DMS79 (cell line): ENCODE results near the gene SCFD2.
"Not testable (repeated sequence)": the region's sequence is repeated elsewhere in the genome, so short reads cannot be mapped to it uniquely, and the experiment has no call there.

Source experiments
- DNase-seq: peaks from one replicate; lab custom pipeline; 2025; lab: John Stamatoyannopoulos, UW

Gene SCFD2

DNA sequence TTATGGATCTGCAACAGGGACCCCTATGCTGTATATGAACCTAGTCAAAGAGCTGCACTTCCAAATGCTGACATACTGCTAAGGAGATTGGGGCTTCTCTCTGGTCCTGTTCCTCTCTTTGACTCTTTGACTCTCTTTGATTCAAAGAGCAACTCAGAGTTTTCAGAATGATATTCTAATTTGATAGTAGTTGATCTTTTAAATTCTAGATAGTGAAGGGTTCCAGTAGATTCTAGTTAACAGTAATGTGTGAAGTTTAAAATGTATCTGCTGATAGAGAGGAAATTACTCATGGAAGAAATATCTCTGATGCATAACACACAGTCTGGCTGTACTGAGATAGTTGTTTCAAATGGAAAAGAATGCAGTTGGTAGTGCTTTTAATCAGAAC is 264.7 kb downstream of the SCFD2 start:
- DNase-seq: no peak

DNA sequence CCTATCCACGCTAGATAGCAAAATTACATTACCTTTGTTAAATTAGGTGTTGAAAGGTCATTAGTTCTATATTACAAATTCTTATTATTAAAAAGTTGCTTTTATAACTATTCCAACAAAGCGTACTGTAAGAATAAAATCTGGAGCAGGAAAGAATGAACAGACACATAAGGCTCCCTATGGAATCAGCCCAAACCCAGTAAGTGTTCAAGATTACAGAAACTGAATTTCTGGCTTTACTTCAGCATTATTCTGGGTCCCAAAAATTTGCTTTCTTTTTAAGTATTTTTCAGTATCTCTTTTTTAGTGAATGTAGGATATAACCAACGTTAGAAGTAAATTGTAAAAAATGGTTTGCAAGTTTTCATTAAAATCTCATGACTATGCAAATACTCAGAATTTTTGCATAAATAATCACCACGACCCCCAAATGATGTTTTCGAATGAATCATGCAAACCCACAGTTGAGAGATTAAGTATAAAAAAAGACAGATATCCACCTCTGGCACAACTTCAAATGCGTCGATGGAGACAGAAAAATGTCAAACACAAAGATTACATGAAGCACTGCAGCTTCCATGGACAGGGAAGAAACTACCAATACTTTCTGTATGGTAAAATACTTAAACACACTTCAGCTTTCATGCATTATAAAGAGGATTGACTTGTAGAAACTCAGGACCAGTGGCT is 265.2 kb downstream of the SCFD2 start:
- DNase-seq: no peak

DNA sequence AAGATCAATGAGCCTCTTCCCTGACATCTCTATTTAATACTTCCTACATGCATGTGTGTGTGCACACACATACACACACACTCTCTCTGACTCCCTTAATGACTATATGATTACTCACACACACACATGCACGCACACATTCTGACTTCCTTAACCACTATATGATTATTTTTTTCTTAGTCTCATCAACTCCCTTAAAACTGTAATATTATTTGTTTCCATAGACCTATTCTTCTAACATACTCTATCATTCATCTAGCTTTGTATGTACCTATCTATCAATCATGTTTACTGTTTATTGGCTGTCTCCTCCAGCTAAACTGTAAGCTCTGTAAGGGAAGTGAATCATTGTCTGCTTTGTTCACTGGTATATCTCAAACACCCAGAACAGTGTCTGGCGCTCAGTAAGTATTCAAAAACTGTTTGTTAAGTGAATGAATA is 267.2 kb downstream of the SCFD2 start:
- DNase-seq: no peak

DNA sequence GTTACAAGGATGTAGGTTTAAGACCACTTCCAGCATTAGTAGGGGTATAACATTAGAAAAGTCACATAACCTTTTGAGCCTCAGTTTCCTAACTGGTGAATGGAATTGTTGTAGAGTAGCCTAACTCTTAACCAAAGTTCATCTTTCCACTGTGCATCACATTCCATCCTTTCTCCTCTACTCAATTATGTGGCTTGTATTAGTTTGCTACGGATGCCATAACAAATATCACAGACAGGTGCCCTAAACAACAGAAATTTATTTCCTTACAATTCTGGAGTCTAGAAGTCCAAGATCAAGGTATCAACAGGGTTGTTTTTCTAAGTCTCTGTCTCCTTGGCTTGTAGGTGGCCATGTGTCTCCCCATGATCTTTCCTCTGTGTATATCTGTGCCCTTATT is 271.8 kb downstream of the SCFD2 start:
- DNase-seq: no peak

DNA sequence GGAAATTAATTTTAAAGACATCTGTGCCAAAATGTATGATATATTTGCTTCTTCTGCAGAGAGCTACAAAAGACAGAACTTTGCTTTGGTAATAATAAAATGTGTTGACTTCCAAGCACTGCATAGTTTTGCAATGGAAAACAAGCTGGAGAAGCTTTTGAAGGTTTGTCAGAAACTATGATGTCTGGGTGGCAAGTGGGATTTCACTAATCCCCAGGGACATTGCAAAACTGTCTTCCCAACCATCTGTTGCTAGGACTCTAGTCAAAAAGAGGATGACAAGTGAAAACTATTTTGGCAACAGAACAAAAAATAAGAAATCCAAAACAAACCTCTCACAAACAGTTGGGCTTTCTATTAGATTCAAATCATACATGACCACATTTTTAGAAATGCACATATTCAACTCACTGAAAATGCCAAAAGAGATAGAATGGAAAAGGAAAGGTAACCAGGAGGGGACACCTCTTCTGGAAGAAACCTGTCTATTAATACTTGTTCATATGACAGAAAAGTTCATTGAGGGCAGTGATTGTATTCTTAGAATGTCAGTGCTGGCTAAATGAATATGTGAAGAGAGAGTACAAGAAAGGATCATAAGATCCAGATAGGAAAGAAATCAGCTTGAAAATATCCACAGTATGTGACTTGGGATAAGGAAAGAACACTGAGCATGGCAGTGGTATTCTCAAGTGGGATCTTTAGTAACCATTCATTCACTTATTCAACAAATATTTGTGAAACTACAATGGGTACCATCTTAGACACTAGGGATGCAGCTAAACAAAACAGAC is 275.7 kb downstream of the SCFD2 start:
- DNase-seq: no peak

DNA sequence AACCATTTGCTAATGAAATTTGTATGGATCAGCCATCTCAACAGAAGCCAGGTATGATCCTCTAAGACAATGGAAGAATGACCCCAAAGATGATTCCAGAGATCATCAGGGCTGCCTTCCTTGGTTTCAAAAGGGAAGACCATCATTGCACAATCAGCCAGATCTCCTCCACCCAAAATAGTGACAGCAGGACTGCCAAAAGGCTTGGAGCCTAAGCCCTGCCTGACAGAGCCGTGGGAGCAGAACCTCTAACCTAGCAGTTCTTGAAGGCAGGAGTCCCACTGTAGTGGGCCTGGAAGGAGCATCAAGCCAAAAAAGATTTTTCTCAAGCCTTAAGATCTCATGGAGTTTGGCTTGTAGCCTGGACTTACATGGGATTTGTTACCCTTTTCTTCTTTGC is 277.7 kb downstream of the SCFD2 start:
- DNase-seq: no peak

DNA sequence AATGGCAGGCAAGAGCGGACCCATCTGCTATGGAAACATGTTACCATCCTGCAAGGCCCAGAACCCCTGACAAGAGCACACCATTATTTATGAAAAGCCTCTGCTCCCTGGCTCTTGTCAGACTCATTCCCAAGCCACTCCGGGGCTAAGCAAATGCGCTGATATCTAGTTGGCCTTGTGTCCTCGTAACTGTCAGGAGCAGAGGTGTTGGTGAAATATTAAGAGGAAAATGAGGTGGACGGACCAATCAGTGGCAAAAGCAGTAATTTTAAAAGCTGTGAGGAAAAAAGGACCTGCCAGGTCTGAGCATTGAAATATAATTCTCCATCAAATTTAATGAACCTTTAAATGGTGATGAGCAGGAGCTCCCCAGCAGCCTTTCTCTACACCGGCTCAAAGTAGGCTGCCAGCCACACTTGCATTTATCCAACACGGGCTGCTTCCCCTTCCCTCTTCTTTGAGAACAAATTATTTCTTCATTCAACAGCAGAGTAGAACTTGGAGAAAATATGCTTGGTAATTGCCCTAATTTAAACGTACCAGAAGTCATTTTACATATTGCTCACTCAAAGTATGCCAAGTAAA is 289.4 kb downstream of the SCFD2 start:
- DNase-seq: no peak

DNA sequence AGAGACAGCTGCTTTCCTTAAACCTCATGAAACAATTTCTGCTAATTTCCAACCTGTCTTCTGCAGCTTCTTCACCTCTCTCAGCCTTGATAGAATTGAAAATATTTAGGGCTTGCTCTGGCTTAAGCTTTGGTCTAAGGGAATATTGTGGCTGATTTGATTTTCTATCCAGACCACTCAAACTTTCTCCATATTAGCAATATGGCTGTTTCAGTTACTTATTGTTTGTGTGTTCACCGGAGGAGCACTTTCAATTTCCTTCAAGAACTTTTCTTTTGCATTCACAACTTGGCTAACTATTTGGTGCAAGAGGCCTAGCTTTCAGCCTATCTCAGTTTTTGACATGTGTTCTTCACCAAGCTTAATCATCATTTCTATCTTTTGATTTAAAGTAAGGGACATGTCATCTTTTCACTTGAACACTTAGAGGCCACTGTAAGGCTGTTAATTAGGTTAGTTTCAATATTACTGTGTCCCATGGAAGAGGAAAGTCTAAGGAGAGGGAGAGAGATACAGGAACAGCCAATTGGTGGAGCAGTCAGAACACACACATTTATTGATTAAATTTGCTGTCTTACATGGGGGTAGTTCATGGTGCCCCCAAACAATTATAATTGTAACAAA is 290.6 kb downstream of the SCFD2 start:
- DNase-seq: no peak

DNA sequence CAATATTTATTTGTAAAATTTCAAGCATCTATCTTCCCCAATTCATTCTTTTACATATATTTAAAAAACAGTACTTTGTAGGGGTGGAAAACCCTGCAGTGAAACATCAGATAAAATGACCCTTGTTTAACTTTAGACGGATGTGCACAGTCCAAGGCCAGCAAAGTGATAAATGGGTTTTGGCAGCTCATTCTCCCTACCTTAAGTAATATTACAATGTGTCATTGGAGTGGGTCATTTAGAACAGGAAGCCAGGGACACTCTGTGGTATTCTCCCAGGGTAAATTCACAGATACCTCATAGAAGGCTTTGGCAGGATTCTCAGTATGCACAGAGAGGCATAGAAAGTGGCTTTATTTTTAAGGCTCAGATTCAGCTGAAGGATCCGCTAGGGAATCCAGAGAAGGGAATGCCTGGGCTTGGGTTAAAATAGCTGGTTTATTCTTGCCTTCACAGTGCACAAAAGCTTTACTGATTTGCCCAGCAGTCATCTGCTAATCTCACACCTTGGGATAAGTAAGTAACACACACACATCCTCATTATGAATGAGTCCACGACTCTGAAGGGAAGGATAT is 297.0 kb downstream of the SCFD2 start:
- no peak for DNase-seq

DNA sequence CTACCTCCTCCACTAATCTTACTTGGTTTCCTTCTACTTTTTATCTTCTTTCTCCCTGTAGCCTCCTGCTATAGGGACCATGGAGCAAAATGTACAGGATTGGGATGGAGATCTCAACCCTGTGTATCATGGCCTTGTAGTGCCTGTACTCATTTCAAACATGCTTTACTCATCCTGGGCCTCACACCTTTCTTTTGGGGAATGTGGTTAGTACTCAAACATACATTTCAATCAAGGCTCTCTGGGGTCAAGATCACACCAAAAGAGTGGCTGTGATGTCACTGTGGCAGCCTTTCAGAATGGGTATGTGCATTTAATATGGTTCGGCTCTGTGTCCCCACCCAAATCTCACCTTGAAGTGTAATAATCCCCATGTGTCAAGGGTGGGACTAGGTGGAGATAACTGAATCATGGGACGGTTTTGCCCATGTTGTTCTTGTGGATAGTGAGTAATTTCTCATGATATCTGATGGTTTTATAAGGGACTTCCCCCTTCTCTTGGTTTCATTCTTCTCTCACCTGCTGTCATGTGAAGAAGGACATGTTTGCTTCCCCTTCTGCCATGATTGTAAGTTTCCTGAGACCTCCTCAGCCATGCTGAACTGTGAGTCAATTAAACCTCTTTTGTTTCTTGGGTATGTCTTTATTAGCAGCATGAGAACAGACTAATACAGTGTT is 298.6 kb downstream of the SCFD2 start:
- no peak for DNase-seq

DNA sequence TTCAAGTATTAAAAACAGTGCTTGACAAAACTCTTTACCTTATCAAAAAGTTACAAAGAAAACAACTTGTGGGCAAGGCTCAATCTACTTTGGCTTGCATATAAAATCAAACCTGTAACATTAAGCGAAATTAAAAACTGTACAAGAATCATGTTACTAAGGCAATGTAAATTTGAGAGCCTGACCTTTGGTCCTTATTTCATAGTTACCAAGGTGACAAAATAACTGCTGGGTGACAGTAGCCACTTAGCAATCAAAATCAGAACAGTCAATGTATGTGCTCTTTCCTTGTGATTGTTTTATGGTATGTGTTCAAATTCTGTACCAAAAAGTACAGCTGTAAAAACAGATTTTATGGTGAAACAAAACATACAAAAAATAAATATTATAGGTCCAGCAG is 299.7 kb downstream of the SCFD2 start:
- DNase-seq: no peak

DNA sequence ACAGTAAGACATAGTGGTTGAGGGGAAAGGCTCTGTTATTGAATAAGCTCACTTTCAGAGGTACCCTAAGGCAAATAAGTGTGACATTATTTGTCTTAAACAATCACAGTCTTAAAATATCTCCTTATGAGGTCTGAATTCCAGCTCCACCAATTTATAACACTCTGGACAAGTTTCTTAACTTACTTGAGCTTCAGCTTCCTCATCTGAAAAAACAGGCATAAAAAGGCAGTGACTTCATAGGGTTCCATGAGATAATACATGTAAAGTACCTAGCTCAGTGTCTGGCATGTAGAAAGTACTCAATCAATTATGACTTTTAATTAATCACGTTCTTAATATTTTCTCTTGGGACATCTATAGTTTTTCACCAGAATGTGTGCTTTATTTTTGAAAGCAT is 301.3 kb downstream of the SCFD2 start:
- no peak for DNase-seq

DNA sequence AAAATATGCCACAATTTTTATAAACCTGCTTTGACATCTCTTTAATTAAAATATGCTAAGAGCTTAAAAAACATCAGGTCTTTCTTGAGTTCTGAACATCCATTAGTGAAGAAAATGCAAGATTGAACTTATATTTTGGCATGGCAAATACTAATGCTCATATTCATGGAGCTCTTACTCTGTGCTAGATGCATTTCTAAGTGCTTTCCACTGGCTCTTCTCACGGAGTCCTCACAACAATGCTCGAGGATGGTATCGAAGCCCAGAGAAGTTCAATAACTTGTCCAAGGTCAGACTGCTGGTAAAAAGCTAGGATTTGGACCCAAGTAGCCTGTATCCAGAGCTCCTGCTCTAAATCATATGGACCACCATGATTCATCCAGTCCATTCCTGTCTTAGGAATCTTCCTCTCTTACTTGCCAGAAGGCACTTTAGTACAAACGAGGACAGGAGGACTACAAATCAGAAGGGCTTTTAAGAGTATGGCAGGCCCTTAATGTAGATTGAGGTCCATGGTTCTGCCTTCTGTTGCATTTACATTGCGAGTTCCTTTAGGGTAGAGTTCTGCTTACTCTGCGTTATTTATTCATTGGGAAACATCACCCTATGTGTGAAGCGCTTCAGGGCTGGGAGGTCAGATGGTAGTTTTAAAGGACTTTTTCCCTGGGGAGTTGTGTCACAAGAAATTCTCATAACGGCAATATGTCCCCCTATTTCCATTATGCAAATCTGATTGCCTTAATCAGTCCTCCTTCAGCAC is 304.6 kb downstream of the SCFD2 start:
- no peak for DNase-seq

DNA sequence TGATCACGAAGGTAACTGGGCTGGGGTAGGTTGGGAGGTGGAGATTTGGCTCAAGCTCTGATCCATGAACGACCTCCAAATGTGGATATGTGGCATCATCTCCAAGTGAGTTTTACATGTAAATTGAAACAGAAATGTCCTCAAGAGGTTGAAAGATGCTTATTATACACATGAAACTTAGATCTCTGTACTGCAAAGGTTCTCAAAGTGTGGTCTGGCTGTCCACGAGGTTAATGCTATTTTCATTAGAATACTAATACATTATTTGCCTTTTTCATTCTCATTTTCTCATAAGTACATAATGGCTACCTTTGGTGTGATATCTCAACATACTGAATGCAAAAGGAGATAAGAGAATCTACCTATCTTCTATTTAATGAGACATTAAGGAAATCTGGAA is 305.6 kb downstream of the SCFD2 start:
- no peak for DNase-seq

DNA sequence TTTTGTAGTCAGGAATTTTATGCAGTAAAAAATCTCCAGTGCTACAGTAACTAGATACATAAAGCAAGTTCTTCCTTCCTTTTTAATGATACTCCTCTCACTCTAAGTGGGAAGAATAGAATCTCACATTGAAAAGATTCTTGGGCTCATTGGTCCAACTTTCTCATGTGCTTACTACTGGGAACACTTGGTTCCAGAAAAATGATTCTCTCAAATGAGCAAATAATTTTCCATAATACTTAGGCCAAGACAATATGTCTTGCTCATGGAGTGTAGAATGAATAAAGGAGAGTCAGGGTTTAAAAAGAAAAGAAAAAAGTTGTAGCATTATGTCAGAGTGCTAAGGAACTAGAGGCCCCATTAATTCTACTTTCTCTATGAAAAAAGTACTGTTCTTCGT is 306.0 kb downstream of the SCFD2 start:
- no peak for DNase-seq

DNA sequence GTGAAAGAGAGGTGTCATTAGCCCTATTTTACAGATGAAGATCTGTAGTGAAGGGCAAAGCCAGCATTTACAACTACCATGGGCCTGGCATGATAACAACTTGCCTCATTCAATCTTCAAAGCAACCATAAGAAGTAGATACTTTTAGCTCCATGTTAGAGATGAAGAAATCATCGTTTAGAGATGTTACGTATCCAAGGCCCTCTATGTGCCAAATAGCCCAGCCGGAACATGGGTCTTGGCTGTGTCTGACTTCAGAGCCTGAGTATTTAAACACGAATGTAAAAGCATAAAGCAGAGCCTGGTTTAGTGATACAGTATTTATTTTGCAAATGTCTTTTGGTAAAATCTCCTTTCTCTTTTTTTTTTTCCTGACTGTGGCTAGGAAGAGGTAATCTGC is 306.6 kb downstream of the SCFD2 start:
- DNase-seq: no peak

DNA sequence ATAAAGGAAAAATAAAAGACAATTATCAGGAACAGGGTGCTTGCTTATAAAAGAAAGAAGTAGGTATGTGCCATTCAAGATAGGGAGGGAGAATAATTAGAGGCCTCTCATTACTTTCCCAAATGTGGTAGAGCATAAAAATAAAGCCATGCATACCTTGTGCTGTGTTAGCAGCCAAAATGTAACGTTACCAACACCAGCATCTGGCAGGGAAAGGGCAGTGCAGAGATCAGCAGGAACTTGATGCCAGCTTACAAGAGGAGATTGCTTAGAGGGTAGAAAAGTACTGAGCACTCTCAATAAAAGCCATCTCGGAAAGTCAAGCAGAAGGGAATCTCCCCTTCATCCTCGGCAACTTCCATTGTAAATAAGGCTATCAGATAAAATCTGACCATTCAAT is 308.2 kb downstream of the SCFD2 start:
- no peak for DNase-seq

DNA sequence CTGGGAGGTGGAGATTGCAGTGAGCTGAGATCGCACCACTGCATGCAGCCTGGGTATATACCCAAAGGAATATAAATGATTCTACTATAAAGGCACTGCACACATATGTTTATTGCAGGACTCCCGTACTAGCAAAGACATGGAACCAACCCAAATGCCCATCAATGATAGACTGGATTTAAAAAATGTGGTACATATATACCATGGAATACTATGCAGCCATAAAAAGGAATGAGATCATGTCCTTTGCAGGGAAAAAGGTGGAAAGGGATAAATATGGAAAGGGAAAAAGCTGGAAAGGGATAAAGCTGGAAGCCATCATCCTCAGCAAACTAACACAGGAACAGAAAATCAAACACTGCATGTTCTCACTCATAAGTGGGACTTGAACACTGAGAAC is 308.8 kb downstream of the SCFD2 start:
- not testable (repeated sequence) for DNase-seq

DNA sequence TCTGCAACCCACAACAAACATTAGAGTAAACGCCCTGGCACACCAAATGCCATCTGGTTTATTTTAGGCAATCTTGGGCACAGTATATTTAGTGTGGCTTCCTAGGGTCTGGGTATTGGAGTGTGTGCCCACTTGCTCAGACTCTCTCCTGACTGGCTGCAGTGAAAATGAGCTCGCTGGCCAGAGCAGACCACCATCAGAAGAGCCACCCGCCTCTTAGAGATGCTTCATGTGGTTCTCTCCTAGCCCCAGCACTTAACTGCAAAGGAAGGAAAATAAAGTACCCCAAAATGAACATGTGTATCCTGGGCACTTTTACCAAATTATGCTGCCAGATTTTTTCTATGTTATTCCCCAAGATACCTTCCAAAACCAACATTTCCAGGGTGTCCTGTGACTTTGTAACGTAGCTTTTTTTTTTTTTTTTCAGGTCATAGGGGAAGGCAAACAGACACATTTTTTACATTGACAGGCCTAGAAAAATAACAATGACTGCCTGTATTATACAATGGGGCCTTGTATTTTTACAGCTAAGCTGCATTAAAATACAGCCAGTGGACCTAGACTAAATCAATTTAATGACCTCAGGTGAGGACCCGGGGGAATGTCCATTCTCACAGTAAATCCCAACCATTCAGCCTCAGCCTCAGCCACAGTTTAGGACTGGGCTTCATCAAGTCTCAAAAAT is 310.0 kb downstream of the SCFD2 start:
- no peak for DNase-seq

DNA sequence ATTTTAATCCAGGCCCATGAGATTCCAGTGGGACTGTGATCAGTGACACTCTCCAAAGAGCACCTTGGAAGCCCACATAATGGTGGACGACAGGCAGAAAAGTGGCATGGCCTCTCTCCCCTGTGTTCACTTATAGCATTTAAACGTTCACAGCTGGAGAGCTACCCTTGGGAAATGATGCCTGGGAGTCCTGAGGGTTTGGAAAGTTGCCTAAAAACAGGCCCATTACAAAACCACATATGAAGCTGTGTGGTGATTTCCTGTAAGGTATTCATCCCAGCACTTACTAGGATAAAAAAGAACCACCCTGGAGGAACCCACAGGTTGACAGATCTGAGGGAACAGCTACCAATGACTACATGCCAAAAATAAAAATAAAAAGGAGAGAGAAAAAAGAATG is 310.6 kb downstream of the SCFD2 start:
- DNase-seq: no peak

DNA sequence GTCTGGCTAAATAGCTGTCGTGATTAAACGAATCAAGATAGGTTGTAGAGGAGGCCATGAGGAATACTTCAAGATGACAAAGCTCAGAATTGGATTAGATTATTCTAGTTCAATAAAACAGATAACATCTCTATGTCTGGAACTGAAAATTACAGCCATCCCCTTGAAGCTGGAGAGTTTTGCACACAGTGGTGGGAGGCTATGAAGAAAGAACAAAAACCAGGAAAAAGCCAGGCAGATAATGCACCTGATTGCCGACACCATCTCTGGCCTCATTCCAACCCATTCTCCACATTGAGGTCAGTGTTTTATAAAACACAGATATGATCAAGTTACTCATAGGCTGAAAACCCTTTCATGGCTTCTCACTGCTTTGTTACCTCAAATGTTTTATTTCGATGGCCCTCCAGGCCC is 315.5 kb downstream of the SCFD2 start:
- DNase-seq: no peak
